H1 (cell line): ENCODE data around the gene PPP1R2B. TPM values are rescaled to one million over a fixed set of nuclear protein-coding genes. Genes with fewer than 3 reads are reported as not detected.

Source experiments
- SIN3A ChIP-seq, 2 experiments: IDR thresholded peaks in 1 of 2; conservative IDR thresholded peaks in 1 of 2; 2 replicates each; pipeline ENCODE4 v1.6.1; 2011 to 2012; ENCODE audit warnings: low read length in 2 of 2, improper control_type of control experiment in 1 of 2, low read depth in 1 of 2, mild to moderate bottlenecking in 1 of 2
- YY1 ChIP-seq: IDR thresholded peaks from 2 replicates; pipeline ENCODE4 v1.6.1; 2011; ENCODE audit warnings: low read depth, mild to moderate bottlenecking, low read length
- polyA plus RNA-seq, 7 experiments: library from polyadenylated mRNA; depleted of rRNA in 3 of 7; stranded (reverse) in 5 of 7; unstranded in 2 of 7; fragments of >200 nt in 5 of 7; fragments of 200-250 nt in 2 of 7; gene quantifications; 1 replicate in 5 of 7; 2 replicates in 1 of 7; 4 replicates in 1 of 7; pipeline versions ENCODE4 v1.2.1 to v1.2.3, GENCODE V29; 2011 to 2013; ENCODE audit warnings: missing spikeins in 2 of 7, mixed read lengths in 2 of 7
- total RNA-seq: library from RNA; stranded (reverse); fragmentation: NEBNext Ultra II Directional; extraction: Animal tissue kit (Norgen Biotek cat#: 25700); gene quantifications from 2 replicates; pipeline ENCODE4 v1.2.1, GENCODE V29; 2021
- TF ChIP-seq, protein P1 (sequence below): IDR thresholded peaks from 2 replicates; pipeline ENCODE4 v1.6.1; 2012; ENCODE audit warnings: low read length, inconsistent platforms
- TF ChIP-seq, protein P2 (sequence below): IDR thresholded peaks from 2 replicates; pipeline ENCODE4 v1.6.1; 2011; ENCODE audit warnings: low read length, improper control_type of control experiment

PPP1R2B gene
- total and polyA plus RNA-seq, 2 of the 8 experiments (the other 6 are each of a cell fraction or from before 2014, with no cell fraction given): not detected

DNA sequence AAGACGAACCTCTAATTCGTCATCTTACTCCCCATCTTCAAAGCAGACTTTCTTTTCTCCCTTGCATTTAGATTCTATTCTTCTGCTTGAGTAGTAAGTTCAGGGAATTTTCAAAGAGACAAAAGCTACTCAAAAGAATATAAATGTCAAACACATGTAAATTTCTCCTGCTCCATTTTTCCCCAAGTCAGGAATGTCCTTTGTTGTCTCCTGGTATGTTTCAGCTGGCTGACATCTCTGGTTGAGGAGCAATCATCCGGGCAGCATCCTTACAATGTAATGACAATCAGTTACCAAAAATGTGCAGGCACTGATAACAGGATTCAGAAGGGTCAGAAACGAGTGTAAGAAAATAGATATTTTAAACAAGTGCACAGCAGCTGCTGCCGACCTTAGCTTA is 47.6 kb upstream of the PPP1R2B start (continued):
- TF ChIP-seq SIN3A (conservative IDR thresholded peaks at IDR 0.05 in 1 of 2, IDR thresholded peaks at IDR 0.05 in 1 of 2; ENCODE audit: low read depth in 1 of 2, low read length in 2 of 2): peak; percentile 61 to 88; a peak in 3 of 4 replicates
- TF ChIP-seq, protein P1, sequence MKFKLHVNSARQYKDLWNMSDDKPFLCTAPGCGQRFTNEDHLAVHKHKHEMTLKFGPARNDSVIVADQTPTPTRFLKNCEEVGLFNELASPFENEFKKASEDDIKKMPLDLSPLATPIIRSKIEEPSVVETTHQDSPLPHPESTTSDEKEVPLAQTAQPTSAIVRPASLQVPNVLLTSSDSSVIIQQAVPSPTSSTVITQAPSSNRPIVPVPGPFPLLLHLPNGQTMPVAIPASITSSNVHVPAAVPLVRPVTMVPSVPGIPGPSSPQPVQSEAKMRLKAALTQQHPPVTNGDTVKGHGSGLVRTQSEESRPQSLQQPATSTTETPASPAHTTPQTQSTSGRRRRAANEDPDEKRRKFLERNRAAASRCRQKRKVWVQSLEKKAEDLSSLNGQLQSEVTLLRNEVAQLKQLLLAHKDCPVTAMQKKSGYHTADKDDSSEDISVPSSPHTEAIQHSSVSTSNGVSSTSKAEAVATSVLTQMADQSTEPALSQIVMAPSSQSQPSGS: no peak
- no peak for TF ChIP-seq YY1
- TF ChIP-seq, protein P2, sequence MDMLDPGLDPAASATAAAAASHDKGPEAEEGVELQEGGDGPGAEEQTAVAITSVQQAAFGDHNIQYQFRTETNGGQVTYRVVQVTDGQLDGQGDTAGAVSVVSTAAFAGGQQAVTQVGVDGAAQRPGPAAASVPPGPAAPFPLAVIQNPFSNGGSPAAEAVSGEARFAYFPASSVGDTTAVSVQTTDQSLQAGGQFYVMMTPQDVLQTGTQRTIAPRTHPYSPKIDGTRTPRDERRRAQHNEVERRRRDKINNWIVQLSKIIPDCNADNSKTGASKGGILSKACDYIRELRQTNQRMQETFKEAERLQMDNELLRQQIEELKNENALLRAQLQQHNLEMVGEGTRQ: no peak
